ENCODE measurements around the gene TAF4B.
"Not testable (repeated sequence)": the region's sequence is repeated elsewhere in the genome, so short reads cannot be mapped to it uniquely, and the experiment has no call there.

TAF4B gene

DNA sequence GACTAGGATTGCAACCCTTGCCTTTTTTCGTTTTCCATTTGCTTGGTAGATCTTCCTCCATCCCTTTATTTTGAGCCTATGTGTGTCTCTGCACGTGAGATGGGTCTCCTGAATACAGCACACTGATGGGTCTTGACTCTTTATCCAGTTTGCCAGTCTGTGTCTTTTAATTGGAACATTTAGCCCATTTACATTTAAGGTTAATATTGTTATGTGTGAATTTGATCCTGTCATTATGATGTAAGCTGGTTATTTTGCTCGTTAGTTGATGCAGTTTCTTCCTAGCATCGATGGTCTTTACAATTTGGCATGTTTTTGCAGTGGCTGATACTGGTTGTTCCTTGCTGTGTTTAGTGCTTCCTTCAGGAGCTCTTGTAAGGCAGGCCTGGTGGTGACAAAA, 16.1 kb downstream of the TAF4B start:
- not testable (repeated sequence) for DNase-seq

DNA sequence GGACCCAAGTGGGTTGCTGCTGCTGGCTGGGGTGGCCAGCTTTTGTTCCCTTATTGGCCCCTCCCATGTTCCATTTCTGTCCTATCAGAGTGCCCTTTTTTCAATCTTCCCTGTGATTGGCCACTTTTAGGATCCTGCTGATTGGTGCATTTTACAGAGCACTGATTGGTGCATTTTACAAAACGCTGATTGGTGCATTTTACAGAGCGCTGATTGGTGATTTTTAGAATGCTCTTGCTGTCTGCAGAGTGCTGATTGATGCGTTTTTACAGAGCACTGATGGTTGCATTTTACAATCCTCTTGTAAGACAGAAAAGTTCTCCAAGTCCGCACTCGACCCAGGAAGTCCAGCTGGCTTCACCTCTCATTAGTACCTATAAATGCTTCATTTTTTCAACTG, 19.2 kb downstream of the TAF4B start:
- not testable (repeated sequence) for DNase-seq

DNA sequence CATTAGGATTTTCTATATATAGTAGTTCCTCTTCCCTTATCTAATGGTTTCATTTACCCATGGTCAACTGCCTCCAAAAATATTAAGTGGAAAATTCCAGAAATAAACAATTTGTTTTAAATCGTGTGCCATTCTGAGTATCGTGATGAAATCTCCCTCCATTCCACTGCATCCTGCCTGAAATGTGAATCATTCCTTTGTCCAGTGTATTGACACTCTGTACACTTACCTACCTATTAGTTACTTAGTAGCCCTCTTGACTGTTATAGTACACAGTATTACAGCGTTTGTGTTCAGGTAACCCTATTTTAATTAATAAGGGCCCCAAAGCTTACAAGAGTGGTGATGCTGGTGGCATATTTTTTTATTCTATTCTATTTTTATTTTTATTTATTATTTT, 26.2 kb downstream of the TAF4B start:
- no peak for DNase-seq

DNA sequence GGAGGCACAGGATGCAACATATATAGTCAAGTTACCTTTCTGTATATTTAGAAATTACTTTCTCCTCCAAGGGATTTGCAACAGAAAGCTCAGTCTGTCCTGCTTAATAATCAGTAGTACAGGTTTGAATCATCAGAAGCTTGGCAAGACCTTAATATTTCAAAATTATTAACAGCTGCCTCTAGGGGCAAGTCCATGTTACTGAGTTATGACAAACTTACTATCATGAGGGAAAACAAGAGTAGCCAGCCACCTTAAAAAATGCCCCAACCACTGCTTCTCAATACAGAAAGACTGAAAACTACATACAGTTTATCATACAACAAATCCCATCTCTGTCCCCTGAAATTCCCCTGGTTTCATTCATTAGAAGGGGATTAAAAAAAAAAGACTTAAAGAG, 28.6 kb downstream of the TAF4B start:
- not testable (repeated sequence) for DNase-seq

DNA sequence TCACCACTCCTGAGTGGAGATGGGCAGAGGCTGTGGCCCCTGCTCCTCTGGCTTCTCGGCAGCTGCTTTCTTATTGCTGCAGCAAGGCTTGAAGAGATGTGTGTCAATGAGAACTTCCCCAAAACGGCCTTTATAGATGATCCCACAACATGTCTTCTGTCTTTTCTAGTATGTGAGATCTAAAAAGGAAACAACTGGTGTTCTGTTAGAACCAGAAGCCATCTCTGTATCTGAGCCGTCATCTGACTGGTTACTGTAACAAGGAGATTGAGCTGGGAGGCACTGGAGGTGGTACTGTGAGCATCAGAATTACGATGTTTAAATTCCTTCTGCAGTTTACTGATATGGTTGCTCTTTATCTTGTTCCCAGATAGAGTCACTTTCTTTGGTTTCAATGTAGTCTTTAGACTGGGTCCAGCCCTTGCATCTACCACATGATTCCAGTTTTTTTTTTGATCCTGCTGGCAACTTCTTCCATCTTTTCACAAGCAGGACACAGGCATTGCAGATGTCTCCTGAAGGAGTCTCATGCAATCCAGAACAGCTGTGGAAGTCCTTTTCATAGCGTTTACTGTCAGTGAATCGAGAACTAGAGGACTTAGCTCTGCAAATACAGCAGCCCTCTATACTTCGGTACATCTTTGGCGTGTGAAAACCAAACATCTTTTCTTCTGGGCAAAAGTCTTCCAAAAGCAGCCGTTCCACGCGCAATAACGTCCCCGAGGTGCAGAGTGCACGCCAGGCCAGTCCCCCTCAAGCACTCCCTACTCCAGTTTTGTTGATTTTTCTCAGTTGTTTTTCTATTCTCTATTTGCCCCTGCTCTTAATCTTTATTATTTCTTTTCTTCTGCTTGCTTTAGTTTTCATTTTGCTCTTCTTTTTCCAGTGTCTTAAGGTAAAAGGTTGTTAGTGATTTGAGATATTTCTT, 29.7 kb downstream of the TAF4B start:
- DNase-seq, result no peak

DNA sequence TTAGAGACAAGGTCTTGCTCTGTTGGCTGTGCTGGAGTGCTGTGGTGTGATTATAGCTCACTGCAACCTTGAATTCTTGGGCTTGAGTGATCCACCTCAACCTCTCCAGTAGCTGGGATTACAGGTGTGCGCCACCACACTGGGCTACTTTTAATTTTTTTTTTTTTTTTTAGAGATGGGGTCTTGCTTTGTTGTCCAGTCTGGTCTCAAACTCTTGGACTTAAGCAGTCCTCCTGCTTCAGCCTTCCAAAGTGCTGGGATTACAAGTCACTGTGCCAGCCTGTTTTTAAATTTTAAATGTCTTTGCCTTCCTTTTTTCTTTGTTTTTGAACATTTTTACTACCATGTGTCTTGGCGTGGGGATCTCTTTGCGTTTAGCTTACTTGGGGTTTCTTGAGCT, 32.5 kb downstream of the TAF4B start:
- no peak for DNase-seq

DNA sequence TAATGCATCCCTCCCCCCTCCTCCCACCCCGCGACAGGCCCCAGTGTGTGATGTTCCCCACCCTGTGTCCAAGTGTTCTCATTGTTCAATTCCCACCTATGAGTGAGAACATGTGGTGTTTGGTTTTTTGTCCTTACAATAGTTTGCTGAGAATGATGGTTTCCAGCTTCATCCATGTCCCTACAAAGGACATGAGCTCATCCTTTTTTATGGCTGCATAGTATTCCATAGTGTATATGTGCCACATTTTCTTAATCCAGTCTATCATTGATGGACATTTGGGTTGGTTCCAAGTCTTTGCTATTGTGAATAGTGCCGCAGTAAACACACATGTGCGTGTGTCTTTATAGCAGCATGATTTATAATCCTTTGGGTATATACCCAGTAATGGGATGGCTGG, 33.2 kb downstream of the TAF4B start:
- DNase-seq, result not testable (repeated sequence)

DNA sequence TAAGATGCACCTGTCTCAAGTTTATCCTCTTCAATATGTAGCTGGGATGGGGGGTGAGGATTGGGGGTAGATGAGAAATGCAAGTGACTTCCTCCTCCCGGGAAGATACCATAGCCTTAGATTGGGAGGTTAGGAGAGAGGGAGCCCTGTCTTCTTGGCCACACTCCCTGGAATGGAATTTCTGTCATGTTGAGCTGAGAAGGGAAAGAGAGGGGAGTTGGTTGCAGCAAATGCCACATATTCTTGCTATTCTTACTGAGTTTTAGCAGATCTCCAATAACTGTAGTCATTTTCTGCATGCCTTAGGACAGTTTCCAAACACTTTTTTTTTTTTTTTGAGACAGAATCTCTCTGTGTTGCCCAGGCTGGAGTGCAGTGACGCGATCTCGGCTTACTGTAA, 35.9 kb downstream of the TAF4B start:
- no peak for DNase-seq

DNA sequence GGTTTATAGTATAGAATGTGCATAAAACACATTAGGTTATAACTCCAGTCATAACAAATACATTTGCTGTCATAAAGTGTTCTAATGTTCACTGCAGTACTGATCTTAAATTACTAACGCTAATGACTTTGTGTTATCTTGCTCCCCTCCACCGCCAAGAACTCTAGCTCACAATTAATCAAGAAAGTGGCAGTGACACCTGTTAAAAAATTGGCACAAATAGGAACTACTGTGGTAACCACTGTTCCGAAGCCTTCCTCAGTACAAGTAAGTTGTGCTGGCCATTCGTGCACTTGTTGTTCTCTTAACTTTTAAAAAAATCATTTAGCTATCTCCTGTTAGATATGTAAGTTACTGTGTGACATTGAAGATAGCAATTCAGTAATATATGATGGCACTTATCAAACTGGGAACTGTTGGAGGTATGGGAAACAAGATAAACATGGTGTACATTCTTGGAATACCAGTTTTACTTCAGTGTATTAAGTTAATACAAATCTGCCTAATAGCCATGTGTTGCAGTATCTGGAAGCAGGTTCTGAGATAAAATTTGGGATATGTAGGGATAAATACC, 41.2 kb downstream of the TAF4B start:
- no peak for DNase-seq

DNA sequence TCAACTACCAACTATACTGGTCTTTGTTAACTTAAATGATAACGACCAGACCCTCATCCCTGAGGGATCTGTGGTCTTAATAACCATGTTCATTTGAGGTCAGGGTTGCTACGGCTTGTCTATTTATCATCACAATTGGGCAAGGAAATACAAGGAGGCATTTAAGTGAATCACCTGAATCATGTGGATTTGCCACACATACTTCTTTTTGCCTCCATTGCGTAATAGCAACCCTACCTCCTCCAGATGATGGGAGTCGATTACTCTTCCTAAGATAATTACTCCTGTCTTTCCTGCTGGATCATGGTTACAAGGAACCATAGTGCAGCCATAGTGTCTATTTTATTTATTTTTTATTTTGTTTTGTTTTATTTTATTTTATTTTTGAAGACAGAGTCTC, 42.2 kb downstream of the TAF4B start:
- no peak for DNase-seq

DNA sequence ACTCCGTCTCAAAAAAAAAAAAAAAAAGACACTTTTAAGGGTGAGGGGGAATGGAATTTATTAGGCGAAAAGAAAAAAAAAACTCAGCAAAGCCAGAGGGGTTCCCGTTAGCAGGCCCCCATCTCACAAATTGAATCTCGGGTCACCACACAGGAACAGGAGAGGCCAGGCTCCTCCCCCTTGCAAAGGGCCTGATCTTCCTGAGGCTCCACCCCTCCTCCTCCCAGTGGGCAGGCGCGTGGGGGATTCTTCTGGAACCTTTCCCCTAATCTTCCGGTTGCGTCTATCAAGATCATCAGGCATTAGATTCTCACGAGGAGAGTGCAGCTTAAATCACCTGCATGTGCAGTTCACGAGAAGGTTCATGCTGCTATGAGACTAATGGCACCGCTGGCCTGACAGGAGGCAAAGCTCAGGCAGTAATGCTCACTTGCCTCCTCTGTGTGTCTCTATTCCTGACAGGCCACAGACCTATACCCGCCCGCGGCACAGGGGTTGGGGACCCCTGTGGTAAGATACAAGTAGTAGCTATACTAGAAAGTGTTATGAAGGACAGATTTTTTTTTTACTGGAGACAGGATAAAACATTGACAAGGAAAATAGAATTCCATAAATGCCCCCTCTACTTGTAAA, 45.8 kb downstream of the TAF4B start:
- DNase-seq, result no peak

DNA sequence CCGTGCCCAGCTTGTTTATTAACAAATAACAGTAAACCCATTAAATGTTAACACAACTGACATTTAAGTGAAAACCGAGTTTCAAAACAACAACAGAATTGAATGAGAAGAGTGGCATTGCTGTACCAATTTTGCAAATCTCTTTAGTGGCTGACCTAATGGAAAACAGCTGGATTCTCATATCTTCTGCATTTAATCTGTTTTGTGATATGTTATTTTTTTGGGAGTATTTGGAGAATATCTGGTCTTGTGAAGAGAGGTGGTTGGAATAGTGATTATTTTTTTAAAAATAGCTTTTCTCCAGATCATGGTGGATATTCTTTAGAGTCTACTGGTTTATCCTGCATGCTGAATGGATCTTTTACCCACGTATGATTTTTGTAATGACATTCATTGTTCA, 51.1 kb downstream of the TAF4B start:
- no peak for DNase-seq

DNA sequence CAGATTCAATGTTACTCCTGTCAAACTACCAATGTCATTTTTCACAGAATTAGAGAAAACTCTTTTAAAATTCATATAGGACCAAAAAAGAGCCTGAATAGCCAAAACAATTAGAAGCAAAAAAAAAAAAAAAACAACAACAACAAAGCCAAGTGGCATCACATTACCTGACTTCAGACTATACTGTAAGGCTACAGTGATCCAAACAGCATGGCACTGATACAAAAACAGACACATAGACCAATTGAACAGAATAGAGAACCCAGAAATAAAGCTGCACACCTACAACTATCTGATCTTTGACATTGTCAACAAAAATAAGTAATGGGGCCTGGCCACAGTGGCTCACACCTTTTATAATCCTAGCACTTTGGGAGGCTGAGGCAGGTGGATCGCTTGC, 53.2 kb downstream of the TAF4B start:
- no peak for DNase-seq

DNA sequence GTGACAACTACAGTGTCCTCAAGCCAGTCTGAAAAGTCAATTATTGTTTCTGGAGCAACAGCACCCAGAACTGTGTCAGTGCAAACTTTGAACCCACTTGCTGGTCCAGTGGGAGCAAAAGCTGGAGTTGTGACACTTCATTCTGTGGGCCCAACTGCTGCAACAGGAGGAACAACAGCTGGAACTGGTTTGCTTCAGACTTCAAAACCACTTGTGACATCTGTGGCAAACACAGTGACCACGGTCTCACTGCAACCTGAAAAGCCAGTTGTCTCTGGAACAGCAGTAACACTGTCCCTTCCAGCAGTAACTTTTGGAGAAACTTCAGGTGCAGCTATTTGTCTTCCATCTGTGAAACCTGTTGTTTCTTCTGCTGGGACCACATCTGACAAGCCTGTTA, 59.8 kb downstream of the TAF4B start:
- no peak for DNase-seq

DNA sequence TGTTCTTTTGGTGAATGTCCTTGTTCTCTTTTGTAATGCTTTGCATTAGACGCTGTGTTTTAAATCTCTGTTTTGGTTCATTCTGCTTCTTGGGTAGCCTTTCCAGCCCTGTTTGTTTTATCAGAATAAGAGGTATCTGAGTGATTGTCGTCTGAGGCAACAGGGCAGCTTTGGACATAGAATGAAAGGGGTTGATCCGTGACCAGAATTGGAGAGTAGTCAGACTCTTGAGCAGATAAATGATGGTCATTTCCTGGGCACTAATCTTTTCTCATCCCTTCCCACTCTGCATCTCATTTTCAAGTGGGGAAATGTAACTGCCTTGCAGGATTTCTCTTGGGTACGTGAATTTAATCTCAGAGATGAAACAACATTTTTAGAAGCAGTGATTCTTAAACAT, 61.4 kb downstream of the TAF4B start:
- DNase-seq, result no peak

DNA sequence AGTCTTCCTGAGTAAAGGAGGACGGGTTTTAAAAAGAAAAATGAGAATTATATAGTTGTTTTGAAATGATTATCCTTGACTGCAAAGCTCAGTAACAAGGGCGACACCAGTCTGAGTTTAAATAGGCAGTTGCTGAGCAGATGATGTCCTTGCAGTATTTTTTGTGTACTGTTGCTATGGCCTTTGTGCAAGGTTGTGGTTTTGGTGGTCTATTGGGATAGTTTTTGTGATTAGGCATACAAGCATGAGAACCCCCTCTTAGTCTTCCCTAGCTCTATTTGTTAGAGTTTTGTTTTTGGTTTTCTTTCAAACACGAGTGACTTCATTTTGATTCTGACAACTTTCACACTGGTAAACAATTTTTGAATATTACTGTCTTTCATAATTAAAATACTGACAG, 64.1 kb downstream of the TAF4B start:
- no peak for DNase-seq

DNA sequence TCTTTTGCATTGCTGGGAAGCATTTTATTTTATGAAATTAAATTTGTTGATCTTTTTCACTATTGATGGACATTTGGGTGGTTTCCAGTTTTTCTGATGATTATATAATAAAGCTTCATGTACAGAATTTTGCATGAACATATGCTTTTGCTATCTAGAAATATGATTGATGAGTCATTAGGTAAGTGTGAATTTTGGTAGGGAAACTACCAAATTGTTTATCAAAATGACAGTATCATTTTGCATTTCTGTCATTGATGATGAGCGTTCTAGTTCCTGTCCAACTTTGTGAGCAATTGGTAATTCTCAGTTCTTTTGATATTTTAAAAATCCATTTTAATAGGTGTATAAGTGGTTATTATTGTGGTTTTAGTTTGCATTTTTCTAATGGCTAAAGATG, 67.7 kb downstream of the TAF4B start:
- DNase-seq, result no peak

DNA sequence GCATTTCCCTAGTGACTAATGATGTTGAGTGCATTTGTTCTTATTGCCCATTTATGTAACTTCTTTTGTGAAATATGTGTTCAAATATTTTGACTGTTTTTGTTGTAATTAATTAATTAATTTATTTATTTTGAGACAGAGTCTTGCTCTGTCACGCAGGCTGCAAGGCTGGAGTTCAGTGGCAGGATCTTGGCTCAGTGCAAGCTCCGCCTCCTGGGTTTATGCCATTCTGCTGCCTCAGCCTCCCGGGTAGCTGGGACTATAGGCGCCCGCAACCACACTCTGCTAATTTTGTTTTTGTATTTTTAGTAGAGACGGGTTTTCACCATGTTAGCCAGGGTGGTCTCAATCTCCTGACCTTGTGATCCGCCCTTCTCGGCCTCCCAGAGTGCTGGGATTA, 71.9 kb downstream of the TAF4B start:
- no peak for DNase-seq

DNA sequence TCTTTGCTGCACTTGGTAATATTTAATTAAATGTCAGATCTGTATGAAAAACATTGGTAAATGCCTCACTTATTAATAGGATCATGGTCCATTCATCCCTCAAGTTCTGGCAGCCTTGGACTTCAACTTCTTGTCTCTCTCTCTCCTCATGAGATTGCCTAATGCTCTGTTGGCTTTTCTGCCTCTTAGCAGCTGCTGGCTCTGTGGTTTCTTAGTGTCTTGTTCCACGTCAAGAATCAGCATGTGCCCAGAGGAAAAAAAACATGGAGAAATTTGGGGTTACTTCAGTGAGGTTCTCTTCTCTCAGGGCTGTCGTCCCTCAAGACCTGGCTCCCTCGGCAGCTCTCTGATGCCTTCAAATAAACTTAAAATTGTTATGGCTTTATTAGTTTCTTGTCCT, 75.4 kb downstream of the TAF4B start:
- DNase-seq, result no peak

DNA sequence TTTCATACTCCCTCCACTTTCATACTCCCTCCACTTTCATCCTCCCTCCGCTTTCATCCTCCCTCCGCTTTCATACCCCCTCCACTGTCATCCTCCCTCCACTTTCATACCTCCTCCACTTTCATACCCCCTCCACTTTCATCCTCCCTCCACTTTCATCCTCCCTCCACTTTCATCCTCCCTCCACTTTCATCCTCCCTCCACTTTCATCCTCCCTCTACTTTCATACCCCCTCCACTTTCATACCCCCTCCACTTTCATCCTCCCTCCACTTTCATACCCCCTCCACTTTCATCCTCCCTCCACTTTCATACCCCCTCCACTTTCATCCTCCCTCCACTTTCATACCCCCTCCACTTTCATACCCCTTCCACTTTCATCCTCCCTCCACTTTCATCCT, 77.0 kb downstream of the TAF4B start:
- DNase-seq, result not testable (repeated sequence)

DNA sequence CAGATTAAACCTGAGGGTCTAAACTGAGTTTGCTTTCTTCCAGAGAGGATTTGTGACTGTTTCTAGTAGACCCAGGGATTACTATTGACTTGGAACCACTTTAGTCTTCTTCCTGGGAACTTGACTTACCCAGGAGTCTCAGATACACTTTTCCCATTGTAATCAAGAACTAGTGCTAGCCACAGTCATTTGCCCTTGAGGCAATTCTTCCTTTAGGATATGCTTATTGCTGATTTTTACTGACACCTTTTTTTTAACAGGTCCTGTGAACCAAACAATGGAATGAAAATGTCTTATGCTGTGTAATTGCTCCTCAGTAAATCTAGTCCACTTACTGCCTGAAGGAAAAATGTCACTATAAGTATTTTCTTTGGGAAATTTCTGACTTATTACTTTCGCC, 78.3 kb downstream of the TAF4B start:
- no peak for DNase-seq

DNA sequence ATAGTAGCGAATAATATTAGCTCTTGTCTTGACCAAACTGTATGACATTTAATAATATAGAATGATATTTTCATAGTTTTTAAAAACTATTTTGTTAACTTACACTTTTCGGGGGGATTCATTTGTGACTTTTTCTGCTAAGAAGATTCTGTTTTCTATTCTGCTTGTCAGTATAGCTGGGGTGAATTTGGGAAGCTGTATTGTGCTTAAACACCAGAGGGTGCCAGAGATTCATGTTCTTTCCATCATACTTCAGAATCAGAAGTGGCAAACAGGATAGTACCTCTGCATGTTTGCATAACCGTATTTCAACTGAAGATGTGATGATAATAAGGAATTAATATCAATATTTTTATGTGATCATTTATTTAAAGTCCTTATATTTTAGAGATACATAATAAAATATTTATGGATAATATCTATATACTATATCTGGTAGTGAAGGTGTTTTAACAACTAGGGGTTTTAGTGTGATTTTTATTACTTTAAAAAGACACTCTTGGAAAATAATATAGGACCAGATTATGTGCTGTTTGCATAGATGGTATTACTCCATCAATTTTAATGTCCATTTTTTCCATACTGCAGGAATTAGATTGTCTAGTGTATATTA, 81.0 kb downstream of the TAF4B start:
- peak; percentile 51 for DNase-seq

DNA sequence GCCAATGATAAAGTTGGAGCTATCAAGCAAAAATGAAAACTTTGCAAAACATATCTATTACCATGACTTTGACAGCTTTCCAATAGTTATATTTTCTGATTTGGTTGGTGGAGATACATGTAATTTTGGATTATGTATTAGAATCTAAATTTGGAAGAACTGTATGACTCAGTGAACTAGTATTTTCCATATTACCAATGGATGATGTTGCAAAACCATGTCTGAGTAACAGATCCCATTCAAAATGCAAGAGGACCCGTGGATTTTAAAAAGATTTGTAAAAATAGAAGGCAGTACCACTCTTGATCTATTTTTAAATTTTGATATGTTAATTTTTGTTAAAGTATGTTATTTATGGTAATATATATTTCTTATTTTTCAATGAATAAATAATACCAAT, 83.0 kb downstream of the TAF4B start:
- no peak for DNase-seq

DNA sequence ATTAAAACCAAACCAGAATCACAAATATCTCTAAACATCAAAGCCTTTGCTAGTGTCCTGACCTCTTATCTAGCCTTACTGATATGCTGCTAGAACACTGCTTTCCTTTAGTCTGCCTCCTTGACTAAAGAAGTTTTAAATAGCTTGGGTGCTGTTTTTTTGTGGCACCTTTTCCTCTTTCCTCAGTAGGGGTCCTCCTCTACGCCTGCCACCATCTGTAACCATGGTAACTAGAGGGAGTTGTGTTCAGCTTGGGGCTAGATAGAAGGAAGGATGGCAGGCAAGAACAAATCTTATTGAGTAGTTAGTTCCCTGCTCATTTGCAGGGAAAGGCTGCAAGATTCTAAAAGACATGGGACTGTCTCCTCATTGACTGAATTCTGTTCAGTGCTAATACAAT, 86.0 kb downstream of the TAF4B start:
- no peak for DNase-seq
